ENCODE data around the gene TNS1. TPM values are rescaled to one million over a fixed set of nuclear protein-coding genes. Genes with fewer than 3 reads are reported as not detected.

Gene TNS1
- total RNA-seq, 1 experiment from 2014 or later = 3.4 TPM

DNA sequence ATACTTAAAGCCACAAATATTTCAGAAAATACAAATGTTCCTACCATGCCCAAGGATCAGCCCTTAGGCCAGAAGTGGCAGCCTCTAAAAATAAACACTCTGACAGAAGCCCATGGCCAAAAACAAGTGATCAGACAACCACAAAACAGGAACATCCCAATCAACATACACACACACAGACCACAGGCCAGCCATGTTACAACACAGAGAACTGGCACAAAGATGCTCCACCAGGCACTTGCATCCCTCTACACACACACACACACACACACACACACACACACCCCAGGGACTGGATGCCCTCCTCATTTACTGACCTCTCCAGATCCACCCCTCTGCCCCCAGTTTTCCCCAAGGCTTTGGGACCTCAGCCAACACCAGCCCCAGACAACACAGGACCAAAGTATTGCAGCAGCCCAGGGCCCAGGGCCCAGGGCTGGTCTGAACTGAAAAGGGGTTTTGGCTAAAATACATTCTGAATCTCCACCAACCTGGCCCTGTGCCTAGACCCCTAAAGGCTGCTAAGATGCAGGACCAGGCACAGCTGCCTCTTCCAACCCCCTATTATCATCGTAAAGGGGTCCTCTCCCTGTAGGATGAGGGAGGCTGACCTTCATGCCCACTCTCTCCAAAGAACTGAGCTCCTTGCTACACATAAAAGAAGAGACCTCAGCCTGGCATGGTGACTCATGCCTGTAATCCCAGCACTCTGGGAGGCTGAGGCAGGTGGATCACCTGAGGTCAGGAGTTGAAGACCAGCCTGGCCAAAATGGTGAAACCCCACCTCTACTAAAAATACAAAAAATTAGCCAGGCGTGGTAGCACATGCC, 151.4 kb downstream of the TNS1 start:
- DNase-seq = no peak
- Histone ChIP-seq H4K20me1 (ENCODE audit: control insufficient read depth, insufficient read depth, insufficient read length) (no peaks in the 10 kb centered on the region), H3K23ac (ENCODE audit: insufficient read length, low read depth, low read length) (no peak overlapping the region), H2BK120ac (ENCODE audit: low read depth, low read length, poor library complexity, severe bottlenecking) (no peak overlapping the region), H3K23me2 (ENCODE audit: insufficient read length, low read depth, low read length, poor library complexity, severe bottlenecking) (no peaks in the 10 kb centered on the region), H4K8ac (replicated peaks; ENCODE audit: insufficient read length, low read depth, low read length) (no peak overlapping the region), H3K9me3 (ENCODE audit: control insufficient read depth, low read depth, low read length) (no peaks in the 10 kb centered on the region), H3K18ac (ENCODE audit: insufficient read length, low read depth, low read length) (no peak overlapping the region), H3K56ac (ENCODE audit: insufficient read length, low read depth, low read length) (no peak overlapping the region), H3K27me3 (ENCODE audit: insufficient read depth, low read length) (no peaks in the 10 kb centered on the region), H3K4ac (ENCODE audit: low read depth, low read length) (no peak overlapping the region), H3K27ac (ENCODE audit: insufficient read length, low read depth, low read length) (no peak overlapping the region), H3K4me2 (ENCODE audit: insufficient read depth, insufficient read length, low read length) (no peak overlapping the region), H4K91ac (ENCODE audit: insufficient read length, low read depth, low read length) (no peak overlapping the region), H3K4me1 (ENCODE audit: insufficient read depth, low read length) (no peaks in the 10 kb centered on the region; the same call in 1 of the 2 replicates), H2BK5ac (ENCODE audit: insufficient read length, low read length) (no peak overlapping the region), H3T11ph (ENCODE audit: low read length) (no peak overlapping the region), H4K5ac (ENCODE audit: insufficient read length, low read depth, low read length) (no peak overlapping the region), H2BK12ac (ENCODE audit: insufficient read length, low read depth, low read length) (no peak overlapping the region), H2BK20ac (ENCODE audit: low read depth, low read length, poor library complexity, severe bottlenecking) (no peak overlapping the region), H2BK15ac (ENCODE audit: low read depth, low read length) (no peak overlapping the region), H3K79me2 (ENCODE audit: insufficient read depth, low read length) (no peaks in the 10 kb centered on the region), H3K9ac (ENCODE audit: extremely low read depth, insufficient read length, low read length) (no peak overlapping the region), H3K14ac (ENCODE audit: insufficient read depth, low read length) (no peak overlapping the region), H2AFZ (ENCODE audit: low read length) (no peak overlapping the region), H2AK5ac (ENCODE audit: insufficient read length, low read length) (no peak overlapping the region), H3K79me1 (ENCODE audit: insufficient read depth, low read depth, low read length, poor library complexity, severe bottlenecking) (no peaks in the 10 kb centered on the region)
- Mint-ChIP-seq H3K27ac (peak overlapping the region in 1 of 3 experiments; percentile 84; a peak in 2 of 7 replicates), H3K4me1 (peaks cover 8 to 10% of the 10 kb centered on the region in 2 experiments), H3K4me3 (no peak overlapping the region), H3K27me3 (ENCODE audit: low read depth) (peaks cover 12% of the 10 kb centered on the region), H3K36me3 (ENCODE audit: insufficient read depth in 1 of 3, low read depth in 3 of 3) (no peaks in the 10 kb centered on the region; a peak in 1 of 7 replicates), H3K9me3 (no peaks in the 10 kb centered on the region; a peak in 1 of 5 replicates)
- WGBS (ENCODE audit: extremely low coverage, insufficient read length, low lambda C conversion rate) = no CpG with 5 or more reads among the region's 2 CpGs
- TF ChIP-seq, protein P1, sequence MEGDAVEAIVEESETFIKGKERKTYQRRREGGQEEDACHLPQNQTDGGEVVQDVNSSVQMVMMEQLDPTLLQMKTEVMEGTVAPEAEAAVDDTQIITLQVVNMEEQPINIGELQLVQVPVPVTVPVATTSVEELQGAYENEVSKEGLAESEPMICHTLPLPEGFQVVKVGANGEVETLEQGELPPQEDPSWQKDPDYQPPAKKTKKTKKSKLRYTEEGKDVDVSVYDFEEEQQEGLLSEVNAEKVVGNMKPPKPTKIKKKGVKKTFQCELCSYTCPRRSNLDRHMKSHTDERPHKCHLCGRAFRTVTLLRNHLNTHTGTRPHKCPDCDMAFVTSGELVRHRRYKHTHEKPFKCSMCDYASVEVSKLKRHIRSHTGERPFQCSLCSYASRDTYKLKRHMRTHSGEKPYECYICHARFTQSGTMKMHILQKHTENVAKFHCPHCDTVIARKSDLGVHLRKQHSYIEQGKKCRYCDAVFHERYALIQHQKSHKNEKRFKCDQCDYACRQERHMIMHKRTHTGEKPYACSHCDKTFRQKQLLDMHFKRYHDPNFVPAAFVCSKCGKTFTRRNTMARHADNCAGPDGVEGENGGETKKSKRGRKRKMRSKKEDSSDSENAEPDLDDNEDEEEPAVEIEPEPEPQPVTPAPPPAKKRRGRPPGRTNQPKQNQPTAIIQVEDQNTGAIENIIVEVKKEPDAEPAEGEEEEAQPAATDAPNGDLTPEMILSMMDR (conservative IDR thresholded peaks at IDR 0.05) = no peak
